HT1080 (cell line): Measurements from ENCODE around the gene GALNT9. TPM values are rescaled to one million over a fixed set of nuclear protein-coding genes. Genes with fewer than 3 reads are reported as not detected.
"Not testable (repeated sequence)": the region's sequence is repeated elsewhere in the genome, so short reads cannot be mapped to it uniquely, and the experiment has no call there.

Experiments
- DNase-seq: peaks from one replicate; pipeline ENCODE4 v3.0.0-alpha.2; 2015; ENCODE audit warnings: low read depth
- total RNA-seq: library from RNA; depleted of rRNA; stranded (reverse); fragments of >200 nt; shearing (Covaris generic); gene quantifications from 2 replicates; pipeline ENCODE4 v1.2.3, GENCODE V29; 2014

The GALNT9 gene
- total RNA-seq, 1 experiment from 2014 or later, result not detected

- DNase-seq, result no peak
Measured at GRCh38 chr12:132267873-132268272, 61.5 kb downstream of the GALNT9 start.

- DNase-seq, result no peak
Measured at GRCh38 chr12:132266802-132267201, 62.6 kb downstream of the GALNT9 start.

GRCh38 chr12:132266370-132266769 lies 63.0 kb downstream of the GALNT9 start:
- no peak for DNase-seq

- DNase-seq, result not testable (repeated sequence)
Measured at GRCh38 chr12:132265822-132266221, 63.6 kb downstream of the GALNT9 start.

GRCh38 chr12:132265056-132265800 lies 64.2 kb downstream of the GALNT9 start:
- DNase-seq, result no peak

- DNase-seq, result no peak
Measured at GRCh38 chr12:132264086-132265010, 65.0 kb downstream of the GALNT9 start.

- DNase-seq, result no peak
Measured at GRCh38 chr12:132263451-132264049, 65.8 kb downstream of the GALNT9 start.

- no peak for DNase-seq
Measured at GRCh38 chr12:132263061-132263360, 66.4 kb downstream of the GALNT9 start.

GRCh38 chr12:132262256-132263060 lies 66.9 kb downstream of the GALNT9 start:
- no peak for DNase-seq

- no peak for DNase-seq
Measured at GRCh38 chr12:132261328-132262138, 67.9 kb downstream of the GALNT9 start.

GRCh38 chr12:132260721-132261120 lies 68.7 kb downstream of the GALNT9 start:
- no peak for DNase-seq

- DNase-seq, result no peak
Measured at GRCh38 chr12:132259872-132260695, 69.3 kb downstream of the GALNT9 start.

GRCh38 chr12:132259364-132259871 lies 70.0 kb downstream of the GALNT9 start:
- DNase-seq, result no peak

GRCh38 chr12:132258543-132258942 lies 70.8 kb downstream of the GALNT9 start:
- DNase-seq, result no peak

GRCh38 chr12:132257955-132258490 lies 71.4 kb downstream of the GALNT9 start:
- DNase-seq, result no peak

- no peak for DNase-seq
Measured at GRCh38 chr12:132257206-132257954, 72.0 kb downstream of the GALNT9 start.

- no peak for DNase-seq
Measured at GRCh38 chr12:132256646-132257045, 72.7 kb downstream of the GALNT9 start.

GRCh38 chr12:132255642-132256041 lies 73.7 kb downstream of the GALNT9 start:
- no peak for DNase-seq
